ENCODE results near the gene CDC42EP4. TPM values are rescaled to one million over a fixed set of nuclear protein-coding genes. Genes with fewer than 3 reads are reported as not detected.
A peak's percentile ranks its signal among the peaks of the same experiment; 100 is the strongest.

CDC42EP4 gene
- total RNA-seq, 1 donor = 41.8 TPM

GRCh38 chr17:73301369-73301768, 10.4 kb downstream of the CDC42EP4 start:
- no peak for TF ChIP-seq CTCF (IDR thresholded peaks at IDR 0.05; ENCODE audit: insufficient read depth, low read length)
- DNase-seq (ENCODE audit: low read depth) = no peak
- H3K4me3 ChIP-seq (ENCODE audit: low read depth, low read length) = no peak overlapping the region

- DNase-seq (ENCODE audit: low read depth) = no peak
- no peak overlapping the region for H3K4me3 ChIP-seq (ENCODE audit: low read depth, low read length)
- TF ChIP-seq CTCF (IDR thresholded peaks at IDR 0.05; ENCODE audit: insufficient read depth, low read length) = no peak
Measured at GRCh38 chr17:73300392-73300791, 11.4 kb downstream of the CDC42EP4 start.

GRCh38 chr17:73297934-73298861, 13.6 kb downstream of the CDC42EP4 start:
- DNase-seq (ENCODE audit: low read depth) = no peak
- no peak for TF ChIP-seq CTCF (IDR thresholded peaks at IDR 0.05; ENCODE audit: insufficient read depth, low read length)
- H3K4me3 ChIP-seq (ENCODE audit: low read depth, low read length) = no peak overlapping the region

GRCh38 chr17:73293480-73293911, 18.3 kb downstream of the CDC42EP4 start:
- no peak overlapping the region for H3K4me3 ChIP-seq (ENCODE audit: low read depth, low read length)
- no peak for TF ChIP-seq CTCF (IDR thresholded peaks at IDR 0.05; ENCODE audit: insufficient read depth, low read length)
- DNase-seq (ENCODE audit: low read depth) = peak; percentile 85

- no peak for DNase-seq (ENCODE audit: low read depth)
- no peak for TF ChIP-seq CTCF (IDR thresholded peaks at IDR 0.05; ENCODE audit: insufficient read depth, low read length)
- H3K4me3 ChIP-seq (ENCODE audit: low read depth, low read length) = no peak overlapping the region
Measured at GRCh38 chr17:73293031-73293430, 18.8 kb downstream of the CDC42EP4 start.

GRCh38 chr17:73292031-73292531, 19.7 kb downstream of the CDC42EP4 start:
- peak overlapping the region; percentile 50 for H3K4me3 ChIP-seq (ENCODE audit: low read depth, low read length)
- peak; percentile 57 for DNase-seq (ENCODE audit: low read depth)
- no peak for TF ChIP-seq CTCF (IDR thresholded peaks at IDR 0.05; ENCODE audit: insufficient read depth, low read length)

Measured in fibroblast of the aortic adventitia (primary cell).